ENCODE data around the gene SEC31B.
A peak's percentile ranks its signal among the peaks of the same experiment; 100 is the strongest.

SEC31B gene

GRCh38 chr10:100519311-100520051 lies at the start of gene SEC31B:
TSS of gene SEC31B (minus strand) at chr10:100519861. CDS start at chr10:100516952, 2,909 bp downstream.
- no peak within 1 kb of the TSS for H3K27ac ChIP-seq (ENCODE audit: low read length)
- peaks cover 0 to 7% of the 10 kb centered on the region in 2 donors for H3K4me1 ChIP-seq (ENCODE audit: control insufficient read depth in 1 of 2, insufficient read depth in 2 of 2, low read length in 2 of 2)
- peaks cover 13 to 15% of the 10 kb centered on the region in 2 donors for H3K36me3 ChIP-seq (ENCODE audit: control insufficient read depth in 1 of 2, insufficient read depth in 2 of 2, low read length in 2 of 2)
- H3K4me3 ChIP-seq (ENCODE audit: low read depth in 1 of 2, low read length in 2 of 2) = peak within 1 kb of the TSS; percentile 30 to 69
- no peaks in the 10 kb centered on the region for H3K27me3 ChIP-seq (ENCODE audit: low read depth, low read length)
- H3K9me3 ChIP-seq (ENCODE audit: control insufficient read depth in 1 of 2, low read length in 2 of 2) = no peaks in the 10 kb centered on the region

GRCh38 chr10:100568912-100569311 lies 49.3 kb upstream of the SEC31B start:
- H3K27me3 ChIP-seq (ENCODE audit: low read depth, low read length) = peaks cover 27% of the 10 kb centered on the region
- H3K27ac ChIP-seq (ENCODE audit: low read length) = no peak overlapping the region

GRCh38 chr10:100567826-100568225 lies 48.2 kb upstream of the SEC31B start:
- H3K4me3 ChIP-seq (ENCODE audit: low read depth in 1 of 2, low read length in 2 of 2) = no peak overlapping the region
- H3K27me3 ChIP-seq (ENCODE audit: low read depth, low read length) = peaks cover 27% of the 10 kb centered on the region
- no peaks in the 10 kb centered on the region for H3K9me3 ChIP-seq (ENCODE audit: control insufficient read depth in 1 of 2, low read length in 2 of 2)
- H3K36me3 ChIP-seq (ENCODE audit: control insufficient read depth in 1 of 2, insufficient read depth in 2 of 2, low read length in 2 of 2) = no peaks in the 10 kb centered on the region
- H3K27ac ChIP-seq (ENCODE audit: low read length) = no peak overlapping the region
- peaks cover 0 to 2% of the 10 kb centered on the region in 2 donors for H3K4me1 ChIP-seq (ENCODE audit: control insufficient read depth in 1 of 2, insufficient read depth in 2 of 2, low read length in 2 of 2)

More at GRCh38 chr10:100568912-100569311, 49.3 kb upstream of the SEC31B start:
- Histone ChIP-seq H3K4me1 (ENCODE audit: control insufficient read depth in 1 of 2, insufficient read depth in 2 of 2, low read length in 2 of 2) (no peaks in the 10 kb centered on the region), H3K4me3 (ENCODE audit: low read depth in 1 of 2, low read length in 2 of 2) (no peak overlapping the region), H3K9me3 (ENCODE audit: control insufficient read depth in 1 of 2, low read length in 2 of 2) (no peaks in the 10 kb centered on the region), H3K36me3 (ENCODE audit: control insufficient read depth in 1 of 2, insufficient read depth in 2 of 2, low read length in 2 of 2) (no peaks in the 10 kb centered on the region)

GRCh38 chr10:100567249-100567648 lies 47.6 kb upstream of the SEC31B start:
- H3K4me3 ChIP-seq (ENCODE audit: low read depth in 1 of 2, low read length in 2 of 2) = no peak overlapping the region
- no peaks in the 10 kb centered on the region for H3K9me3 ChIP-seq (ENCODE audit: control insufficient read depth in 1 of 2, low read length in 2 of 2)
- peaks cover 27% of the 10 kb centered on the region for H3K27me3 ChIP-seq (ENCODE audit: low read depth, low read length)

GRCh38 chr10:100566561-100566960 lies 46.9 kb upstream of the SEC31B start:
- Histone ChIP-seq H3K4me3 (ENCODE audit: low read depth in 1 of 2, low read length in 2 of 2) (no peak overlapping the region), H3K9me3 (ENCODE audit: control insufficient read depth in 1 of 2, low read length in 2 of 2) (no peaks in the 10 kb centered on the region), H3K4me1 (ENCODE audit: control insufficient read depth in 1 of 2, insufficient read depth in 2 of 2, low read length in 2 of 2) (peaks cover 0 to 12% of the 10 kb centered on the region in 2 donors), H3K27ac (ENCODE audit: low read length) (no peak overlapping the region), H3K36me3 (ENCODE audit: control insufficient read depth in 1 of 2, insufficient read depth in 2 of 2, low read length in 2 of 2) (no peaks in the 10 kb centered on the region), H3K27me3 (ENCODE audit: low read depth, low read length) (peaks cover 31% of the 10 kb centered on the region)

More at GRCh38 chr10:100567249-100567648, 47.6 kb upstream of the SEC31B start:
- Histone ChIP-seq H3K36me3 (ENCODE audit: control insufficient read depth in 1 of 2, insufficient read depth in 2 of 2, low read length in 2 of 2) (no peaks in the 10 kb centered on the region), H3K27ac (ENCODE audit: low read length) (no peak overlapping the region), H3K4me1 (ENCODE audit: control insufficient read depth in 1 of 2, insufficient read depth in 2 of 2, low read length in 2 of 2) (peaks cover 0 to 8% of the 10 kb centered on the region in 2 donors)

- Histone ChIP-seq H3K27me3 (ENCODE audit: low read depth, low read length) (peaks cover 33% of the 10 kb centered on the region), H3K36me3 (ENCODE audit: control insufficient read depth in 1 of 2, insufficient read depth in 2 of 2, low read length in 2 of 2) (peaks cover 0 to 2% of the 10 kb centered on the region in 2 donors)
Measured at GRCh38 chr10:100565206-100565985, 45.7 kb upstream of the SEC31B start.

GRCh38 chr10:100562008-100562672 lies 42.5 kb upstream of the SEC31B start:
- Histone ChIP-seq H3K36me3 (ENCODE audit: control insufficient read depth in 1 of 2, insufficient read depth in 2 of 2, low read length in 2 of 2) (peaks cover 6 to 9% of the 10 kb centered on the region in 2 donors), H3K9me3 (ENCODE audit: control insufficient read depth in 1 of 2, low read length in 2 of 2) (no peaks in the 10 kb centered on the region), H3K27ac (ENCODE audit: low read length) (no peak overlapping the region), H3K4me3 (ENCODE audit: low read depth in 1 of 2, low read length in 2 of 2) (peak overlapping the region in 1 of 2 donors; percentile 19), H3K27me3 (ENCODE audit: low read depth, low read length) (peaks cover 15% of the 10 kb centered on the region), H3K4me1 (ENCODE audit: control insufficient read depth in 1 of 2, insufficient read depth in 2 of 2, low read length in 2 of 2) (peaks cover 0 to 12% of the 10 kb centered on the region in 2 donors)

More at GRCh38 chr10:100565206-100565985, 45.7 kb upstream of the SEC31B start:
- Histone ChIP-seq H3K27ac (ENCODE audit: low read length) (no peak overlapping the region), H3K9me3 (ENCODE audit: control insufficient read depth in 1 of 2, low read length in 2 of 2) (no peaks in the 10 kb centered on the region), H3K4me3 (ENCODE audit: low read depth in 1 of 2, low read length in 2 of 2) (no peak overlapping the region), H3K4me1 (ENCODE audit: control insufficient read depth in 1 of 2, insufficient read depth in 2 of 2, low read length in 2 of 2) (peaks cover 0 to 12% of the 10 kb centered on the region in 2 donors)

- Histone ChIP-seq H3K27ac (ENCODE audit: low read length) (no peak overlapping the region), H3K4me1 (ENCODE audit: control insufficient read depth in 1 of 2, insufficient read depth in 2 of 2, low read length in 2 of 2) (peaks cover 0 to 12% of the 10 kb centered on the region in 2 donors), H3K27me3 (ENCODE audit: low read depth, low read length) (peaks cover 9% of the 10 kb centered on the region), H3K9me3 (ENCODE audit: control insufficient read depth in 1 of 2, low read length in 2 of 2) (no peaks in the 10 kb centered on the region), H3K36me3 (ENCODE audit: control insufficient read depth in 1 of 2, insufficient read depth in 2 of 2, low read length in 2 of 2) (peaks cover 11 to 19% of the 10 kb centered on the region in 2 donors), H3K4me3 (ENCODE audit: low read depth in 1 of 2, low read length in 2 of 2) (no peak overlapping the region)
Measured at GRCh38 chr10:100561005-100561404, 41.3 kb upstream of the SEC31B start.

- peaks cover 11 to 24% of the 10 kb centered on the region in 2 donors for H3K36me3 ChIP-seq (ENCODE audit: control insufficient read depth in 1 of 2, insufficient read depth in 2 of 2, low read length in 2 of 2)
- H3K4me3 ChIP-seq (ENCODE audit: low read depth in 1 of 2, low read length in 2 of 2) = no peak overlapping the region
- peaks cover 7% of the 10 kb centered on the region for H3K27me3 ChIP-seq (ENCODE audit: low read depth, low read length)
- H3K4me1 ChIP-seq (ENCODE audit: control insufficient read depth in 1 of 2, insufficient read depth in 2 of 2, low read length in 2 of 2) = peaks cover 0 to 12% of the 10 kb centered on the region in 2 donors
- H3K9me3 ChIP-seq (ENCODE audit: control insufficient read depth in 1 of 2, low read length in 2 of 2) = no peaks in the 10 kb centered on the region
- H3K27ac ChIP-seq (ENCODE audit: low read length) = no peak overlapping the region
Measured at GRCh38 chr10:100560248-100560647, 40.6 kb upstream of the SEC31B start.

GRCh38 chr10:100554902-100555301 lies 35.2 kb upstream of the SEC31B start:
- no peak overlapping the region for H3K27ac ChIP-seq (ENCODE audit: low read length)
- H3K36me3 ChIP-seq (ENCODE audit: control insufficient read depth in 1 of 2, insufficient read depth in 2 of 2, low read length in 2 of 2) = peaks cover 15 to 32% of the 10 kb centered on the region in 2 donors
- H3K9me3 ChIP-seq (ENCODE audit: control insufficient read depth in 1 of 2, low read length in 2 of 2) = no peaks in the 10 kb centered on the region
- no peaks in the 10 kb centered on the region for H3K27me3 ChIP-seq (ENCODE audit: low read depth, low read length)
- no peaks in the 10 kb centered on the region for H3K4me1 ChIP-seq (ENCODE audit: control insufficient read depth in 1 of 2, insufficient read depth in 2 of 2, low read length in 2 of 2)
- no peak overlapping the region for H3K4me3 ChIP-seq (ENCODE audit: low read depth in 1 of 2, low read length in 2 of 2)

GRCh38 chr10:100553929-100554328 lies 34.3 kb upstream of the SEC31B start:
- peaks cover 24 to 40% of the 10 kb centered on the region in 2 donors for H3K36me3 ChIP-seq (ENCODE audit: control insufficient read depth in 1 of 2, insufficient read depth in 2 of 2, low read length in 2 of 2)

More at GRCh38 chr10:100553929-100554328, 34.3 kb upstream of the SEC31B start:
- no peaks in the 10 kb centered on the region for H3K27me3 ChIP-seq (ENCODE audit: low read depth, low read length)
- no peaks in the 10 kb centered on the region for H3K4me1 ChIP-seq (ENCODE audit: control insufficient read depth in 1 of 2, insufficient read depth in 2 of 2, low read length in 2 of 2)
- H3K4me3 ChIP-seq (ENCODE audit: low read depth in 1 of 2, low read length in 2 of 2) = no peak overlapping the region
- H3K9me3 ChIP-seq (ENCODE audit: control insufficient read depth in 1 of 2, low read length in 2 of 2) = no peaks in the 10 kb centered on the region
- H3K27ac ChIP-seq (ENCODE audit: low read length) = no peak overlapping the region
